ENCODE data around the gene CHTOP.

The CHTOP gene

GRCh38 chr1:153612111-153612754 is 21.6 kb upstream of the CHTOP start:
- H3K27ac ChIP-seq, result peak overlapping the region; percentile 100
- DNase-seq (ENCODE audit: low read depth, low spot score), result no peak

GRCh38 chr1:153612755-153613331 is 21.0 kb upstream of the CHTOP start, which contains the start of gene S100A16:
Gene S100A16, minus strand, starts transcription at chr1:153613137. Its CDS starts 4,986 bp downstream, at chr1:153608151.
- H3K27ac ChIP-seq, result peak within 1 kb of the TSS; percentile 100
- peak; percentile 66 for DNase-seq (ENCODE audit: low read depth, low spot score)

- DNase-seq (ENCODE audit: low read depth, low spot score), result no peak
- H3K27ac ChIP-seq, result peak overlapping the region; percentile 100
Observed at GRCh38 chr1:153613406-153613805, 20.5 kb upstream of the CHTOP start.

- no peak for DNase-seq (ENCODE audit: low read depth, low spot score)
- H3K27ac ChIP-seq, result peak overlapping the region; percentile 100
Observed at GRCh38 chr1:153614189-153614900, 19.5 kb upstream of the CHTOP start.

- DNase-seq (ENCODE audit: low read depth, low spot score), result no peak
- H3K27ac ChIP-seq, result peak overlapping the region; percentile 100
Observed at GRCh38 chr1:153614906-153615305, 19.0 kb upstream of the CHTOP start.

- peak overlapping the region; percentile 100 for H3K27ac ChIP-seq
- DNase-seq (ENCODE audit: low read depth, low spot score), result no peak
Observed at GRCh38 chr1:153615406-153615805, 18.5 kb upstream of the CHTOP start.

- H3K27ac ChIP-seq, result peak within 1 kb of the TSS; percentile 100
- DNase-seq (ENCODE audit: low read depth, low spot score), result peak; percentile 68
Observed at GRCh38 chr1:153616144-153616916, 17.5 kb upstream of the CHTOP start, which contains the start of gene S100A14. Gene S100A14, minus strand, starts transcription at chr1:153616325. Its CDS starts 467 bp downstream, at chr1:153615858.

GRCh38 chr1:153616917-153617311 is 17.0 kb upstream of the CHTOP start:
- DNase-seq (ENCODE audit: low read depth, low spot score), result no peak
- H3K27ac ChIP-seq, result peak overlapping the region; percentile 100

- DNase-seq (ENCODE audit: low read depth, low spot score), result no peak
- peak overlapping the region; percentile 100 for H3K27ac ChIP-seq
Observed at GRCh38 chr1:153617663-153618062, 16.2 kb upstream of the CHTOP start.

GRCh38 chr1:153619171-153619570 is 14.7 kb upstream of the CHTOP start:
- H3K27ac ChIP-seq, result no peak overlapping the region
- DNase-seq (ENCODE audit: low read depth, low spot score), result no peak

- H3K27ac ChIP-seq, result no peak overlapping the region
- no peak for DNase-seq (ENCODE audit: low read depth, low spot score)
Observed at GRCh38 chr1:153623101-153623500, 10.8 kb upstream of the CHTOP start.

- H3K27ac ChIP-seq, result no peak overlapping the region
- DNase-seq (ENCODE audit: low read depth, low spot score), result no peak
Observed at GRCh38 chr1:153624965-153625611, 8.8 kb upstream of the CHTOP start.

GRCh38 chr1:153626477-153626903 is 7.4 kb upstream of the CHTOP start:
- DNase-seq (ENCODE audit: low read depth, low spot score), result no peak
- H3K27ac ChIP-seq, result peak overlapping the region; percentile 76

- peak; percentile 41 for DNase-seq (ENCODE audit: low read depth, low spot score)
- peak within 1 kb of the TSS; percentile 76 for H3K27ac ChIP-seq
Observed at GRCh38 chr1:153626904-153627714, 6.8 kb upstream of the CHTOP start, which contains the start of gene S100A13. Gene S100A13, minus strand, starts transcription at chr1:153627505. Its CDS starts 1,033 bp downstream, at chr1:153626472.

- DNase-seq (ENCODE audit: low read depth, low spot score), result no peak
- peak within 1 kb of the TSS; percentile 76 for H3K27ac ChIP-seq
Observed at GRCh38 chr1:153627715-153628626, 5.9 kb upstream of the CHTOP start, which contains the start of gene S100A1. Gene S100A1, plus strand, starts transcription at chr1:153628434. Its CDS starts 2,088 bp downstream, at chr1:153630522.

GRCh38 chr1:153628638-153629342 is 5.1 kb upstream of the CHTOP start:
- H3K27ac ChIP-seq, result no peak overlapping the region
- no peak for DNase-seq (ENCODE audit: low read depth, low spot score)

GRCh38 chr1:153629343-153629665 is 4.6 kb upstream of the CHTOP start:
- H3K27ac ChIP-seq, result no peak overlapping the region
- DNase-seq (ENCODE audit: low read depth, low spot score), result no peak
